H1 (cell line): ENCODE measurements around the gene RPL7A. TPM values are rescaled to one million over a fixed set of nuclear protein-coding genes. Genes with fewer than 3 reads are reported as not detected.

Source experiments
- CTCF ChIA-PET: fragments of 300-600 bp; sonication (Branson Sonifier 250); formaldehyde crosslinking; loops from one replicate; lab custom pipeline; 2021; ENCODE audit not compliant: partially characterized antibody; lab: Charles Lee
- POLR2A ChIA-PET: fragments of 300-600 bp; sonication (Branson Sonifier 250); formaldehyde crosslinking; loops from one replicate; lab custom pipeline; 2021; ENCODE audit warnings: inconsistent platforms; ENCODE audit not compliant: partially characterized antibody; lab: Charles Lee
- DNase-seq, 2 experiments: peaks; one replicate each; pipeline versions ENCODE4 v3.0.0 to v3.0.0-alpha.2; 2010 to 2022; ENCODE audit warnings: low spot score in 2 of 2, low read depth in 1 of 2, mixed read lengths in 1 of 2
- FAIRE-seq: peaks from 2 replicates; lab custom pipeline; 2011; peaks lifted over from hg19 to GRCh38; lab: Jason Lieb, UNC
- H2AFZ ChIP-seq: 2 replicates; pipeline ENCODE4 v1.8.1; 2012; ENCODE audit warnings: low read length, inconsistent platforms
- H2AK5ac ChIP-seq: 2 replicates; pipeline ENCODE4 v1.6.1; 2013; ENCODE audit warnings: low read depth, low read length
- H2BK120ac ChIP-seq: replicated peaks from 2 replicates; pipeline ENCODE3; 2013; ENCODE audit warnings: low read depth, low read length, inconsistent platforms
- H2BK12ac ChIP-seq: 2 replicates; pipeline ENCODE4 v1.6.1; 2013; ENCODE audit warnings: low read depth, low read length
- H2BK15ac ChIP-seq: 2 replicates; pipeline ENCODE4 v1.6.1; 2013; ENCODE audit warnings: low read length
- H2BK20ac ChIP-seq: 2 replicates; pipeline ENCODE4 v1.6.1; 2013; ENCODE audit warnings: low read length
- H2BK5ac ChIP-seq: 2 replicates; pipeline ENCODE4 v1.6.1; 2013; ENCODE audit warnings: low read depth, low read length
- H3K14ac ChIP-seq: 2 replicates; pipeline ENCODE4 v1.6.1; 2013; ENCODE audit warnings: inconsistent platforms; ENCODE audit not compliant: insufficient read length
- H3K18ac ChIP-seq: 2 replicates; pipeline ENCODE4 v1.6.1; 2013; ENCODE audit warnings: low read length; ENCODE audit errors: extremely low read depth
- H3K23ac ChIP-seq: 2 replicates; pipeline ENCODE4 v1.6.1; 2013; ENCODE audit warnings: inconsistent platforms; ENCODE audit not compliant: insufficient read length
- H3K23me2 ChIP-seq: 2 replicates; pipeline ENCODE4 v1.6.1; 2013; ENCODE audit warnings: low read depth, low read length
- H3K27ac ChIP-seq: 2 replicates; pipeline ENCODE4 v1.6.1; 2011; ENCODE audit warnings: low read depth, low read length, inconsistent platforms
- H3K27me3 ChIP-seq, 4 experiments: replicated peaks in 1 of 4; 1 replicate in 1 of 4; 2 replicates in 3 of 4; pipeline versions ENCODE4 v1.6.1 to v1.8.1; 2011 to 2013; ENCODE audit warnings: low read length in 3 of 4, mild to moderate bottlenecking in 3 of 4, inconsistent platforms in 2 of 4, mixed read lengths in 2 of 4, moderate library complexity in 1 of 4; ENCODE audit not compliant: control insufficient read depth in 3 of 4, insufficient read depth in 3 of 4; ENCODE audit errors: extremely low read depth in 1 of 4
- H3K36me3 ChIP-seq, 4 experiments: 2 replicates each; pipeline versions ENCODE4 v1.6.1 to v1.8.1; 2011 to 2013; ENCODE audit warnings: mild to moderate bottlenecking in 4 of 4, low read length in 3 of 4, moderate library complexity in 2 of 4, control low read depth in 1 of 4, inconsistent platforms in 1 of 4; ENCODE audit not compliant: insufficient read depth in 4 of 4, control insufficient read depth in 2 of 4
- H3K4ac ChIP-seq: replicated peaks from 2 replicates; pipeline ENCODE3; 2013; ENCODE audit warnings: low read length, low read depth, mixed read lengths, inconsistent platforms; ENCODE audit not compliant: insufficient read length
- H3K4me1 ChIP-seq, 4 experiments: replicated peaks in 1 of 4; 1 replicate in 1 of 4; 2 replicates in 3 of 4; pipeline versions ENCODE4 v1.6.1 to v1.8.1; 2011 to 2013; ENCODE audit warnings: low read length in 3 of 4, inconsistent platforms in 2 of 4, mixed read lengths in 1 of 4; ENCODE audit not compliant: insufficient read depth in 4 of 4, control insufficient read depth in 3 of 4
- H3K4me2 ChIP-seq, 2 experiments: 2 replicates each; pipeline versions ENCODE4 v1.6.1 to v1.8.1; 2011 to 2013; ENCODE audit warnings: low read depth in 2 of 2, low read length in 2 of 2, control low read depth in 1 of 2, inconsistent platforms in 1 of 2, mild to moderate bottlenecking in 1 of 2; ENCODE audit not compliant: insufficient read depth in 1 of 2
- H3K4me3 ChIP-seq, 4 experiments: fragments of 200-600, 300-600 bp in 1 of 4; sonication (generic), shearing (Covaris generic), sonication (Bioruptor Twin) in 1 of 4; 2 replicates each; pipeline versions ENCODE4 v1.5.1 to v1.8.1; 2011 to 2016; ENCODE audit warnings: low read length in 4 of 4, low read depth in 3 of 4, control low read depth in 2 of 4, inconsistent platforms in 2 of 4, mild to moderate bottlenecking in 2 of 4, mixed read lengths in 1 of 4, moderate library complexity in 1 of 4; ENCODE audit not compliant: insufficient read depth in 2 of 4; ENCODE audit errors: extremely low read depth in 1 of 4
- H3K56ac ChIP-seq: replicated peaks from 2 replicates; pipeline ENCODE3; 2013; ENCODE audit warnings: low read depth, mild to moderate bottlenecking, mixed read lengths, low read length, inconsistent platforms; ENCODE audit not compliant: insufficient read length
- H3K79me1 ChIP-seq: 2 replicates; pipeline ENCODE4 v1.6.1; 2013; ENCODE audit warnings: low read depth, low read length, control low read depth
- H3K79me2 ChIP-seq, 2 experiments: 2 replicates each; pipeline versions ENCODE4 v1.6.1 to v1.8.1; 2012 to 2013; ENCODE audit warnings: low read length in 2 of 2, mild to moderate bottlenecking in 2 of 2, inconsistent platforms in 1 of 2; ENCODE audit not compliant: insufficient read depth in 2 of 2, control insufficient read depth in 1 of 2
- H3K9ac ChIP-seq, 4 experiments: replicated peaks in 1 of 4; 1 replicate in 1 of 4; 2 replicates in 3 of 4; pipeline versions ENCODE4 v1.6.1 to v1.8.1; 2011 to 2013; ENCODE audit warnings: low read depth in 3 of 4, low read length in 3 of 4, control low read depth in 2 of 4, mild to moderate bottlenecking in 2 of 4, moderate library complexity in 2 of 4, inconsistent platforms in 1 of 4; ENCODE audit errors: extremely low read depth in 1 of 4
- H3K9me3 ChIP-seq, 2 experiments: 2 replicates each; pipeline versions ENCODE4 v1.6.1 to v1.8.1; 2012 to 2013; ENCODE audit warnings: mild to moderate bottlenecking in 2 of 2, moderate library complexity in 2 of 2, control low read depth in 1 of 2, inconsistent platforms in 1 of 2, low read depth in 1 of 2, low read length in 1 of 2, mixed read lengths in 1 of 2; ENCODE audit not compliant: insufficient read depth in 2 of 2
- H4K20me1 ChIP-seq, 2 experiments: replicated peaks in 1 of 2; 2 replicates each; pipeline versions ENCODE3 to v1.8.1; 2011 to 2013; ENCODE audit warnings: inconsistent platforms in 2 of 2, low read length in 2 of 2, mild to moderate bottlenecking in 1 of 2; ENCODE audit not compliant: insufficient read depth in 2 of 2, control insufficient read depth in 1 of 2
- H4K5ac ChIP-seq: 2 replicates; pipeline ENCODE4 v1.6.1; 2013; ENCODE audit warnings: low read length, low read depth, mixed read lengths, inconsistent platforms; ENCODE audit not compliant: insufficient read length
- H4K8ac ChIP-seq: 2 replicates; pipeline ENCODE4 v1.8.0; 2013; ENCODE audit warnings: mild to moderate bottlenecking, moderate library complexity, low read length, inconsistent platforms; ENCODE audit not compliant: insufficient read depth; ENCODE audit errors: extremely low read depth
- H4K91ac ChIP-seq: replicated peaks from 2 replicates; pipeline ENCODE3; 2013; ENCODE audit warnings: low read length, mixed read lengths, inconsistent platforms; ENCODE audit not compliant: insufficient read length
- ASH2L ChIP-seq: fragments of 200-600, 300-600 bp; sonication (generic); IDR thresholded peaks from one replicate; pipeline ENCODE4 v1.7.1; 2017; ENCODE audit warnings: low read length
- ATF2 ChIP-seq: IDR thresholded peaks from 2 replicates; pipeline ENCODE4 v1.6.1; 2012; ENCODE audit warnings: low read length, inconsistent platforms
- BRCA1 ChIP-seq: IDR thresholded peaks from 2 replicates; pipeline ENCODE4 v1.6.1; 2012; ENCODE audit warnings: low read depth, low read length, improper control_type of control experiment
- CBX5 ChIP-seq: fragments of 300-800, 300-1000 bp; sonication (generic); IDR thresholded peaks from 2 replicates; pipeline ENCODE4 v1.7.1; 2016; ENCODE audit warnings: antibody characterized with exemption, low read length, low read depth
- CTCF ChIP-seq, 3 experiments: IDR thresholded peaks; 1 replicate in 2 of 3; 2 replicates in 1 of 3; pipeline versions ENCODE4 v1.5.1 to v1.6.1; 2011; ENCODE audit warnings: low read length in 3 of 3, mild to moderate bottlenecking in 3 of 3, inconsistent platforms in 2 of 3, low read depth in 1 of 3, moderate library complexity in 1 of 3; ENCODE audit not compliant: insufficient read depth in 1 of 3; ENCODE audit errors: control extremely low read depth in 1 of 3
- FOSL1 ChIP-seq: IDR thresholded peaks from 2 replicates; pipeline ENCODE4 v1.6.1; 2011; ENCODE audit warnings: mild to moderate bottlenecking, low read depth, low read length, moderate library complexity; ENCODE audit not compliant: insufficient read depth
- KDM5A ChIP-seq: fragments of 200-600 bp; IDR thresholded peaks from 2 replicates; pipeline ENCODE4 v1.7.1; 2012; ENCODE audit warnings: mild to moderate bottlenecking, low read length, inconsistent platforms, mixed read lengths
- RAD21 ChIP-seq, 2 experiments: IDR thresholded peaks in 1 of 2; conservative IDR thresholded peaks in 1 of 2; 2 replicates each; pipeline ENCODE4 v1.6.1; 2011; ENCODE audit warnings: low read depth in 2 of 2, low read length in 2 of 2, improper control_type of control experiment in 1 of 2, inconsistent platforms in 1 of 2, mild to moderate bottlenecking in 1 of 2, moderate library complexity in 1 of 2
- WGBS, 2 experiments: shearing (Covaris generic) in 1 of 2; methylation state at CpG; one replicate each; pipeline versions ENCODE4 v1.1.6 to v1.1.7; 2013 to 2015; ENCODE audit warnings: low lambda C conversion rate in 2 of 2, mixed read lengths in 2 of 2, inconsistent platforms in 1 of 2, low coverage in 1 of 2, missing lambda C conversion rate in 1 of 2; ENCODE audit not compliant: insufficient replicate concordance in 2 of 2, insufficient coverage in 1 of 2, insufficient read length in 1 of 2; ENCODE audit errors: extremely low coverage in 1 of 2, missing lambda C conversion rate in 1 of 2; 5-methylcytosine and 5-hydroxymethylcytosine counted together
- polyA plus RNA-seq, 7 experiments: library from polyadenylated mRNA; depleted of rRNA in 3 of 7; stranded (reverse) in 5 of 7; unstranded in 2 of 7; fragments of >200 nt in 5 of 7; fragments of 200-250 nt in 2 of 7; gene quantifications; 1 replicate in 5 of 7; 2 replicates in 1 of 7; 4 replicates in 1 of 7; pipeline versions ENCODE4 v1.2.1 to v1.2.3, GENCODE V29; 2011 to 2013; ENCODE audit warnings: missing spikeins in 2 of 7, mixed read lengths in 2 of 7
- total RNA-seq: library from RNA; stranded (reverse); fragmentation: NEBNext Ultra II Directional; extraction: Animal tissue kit (Norgen Biotek cat#: 25700); gene quantifications from 2 replicates; pipeline ENCODE4 v1.2.1, GENCODE V29; 2021

The RPL7A gene
- total and polyA plus RNA-seq, 2 of the 8 experiments (the other 6 are each of a cell fraction or from before 2014, with no cell fraction given) = 2,578 to 2,783 TPM

GRCh38 chr9:133320421-133320881 lies 27.6 kb upstream of the RPL7A start:
- Histone ChIP-seq H3K23ac (no peak overlapping the region), H2AK5ac (no peak overlapping the region), H2BK15ac (peak overlapping the region; percentile 29; the same call in 1 of the 2 replicates), H2BK20ac (no peak overlapping the region), H3K79me2 (no peaks in the 10 kb centered on the region), H3K36me3 (no peaks in the 10 kb centered on the region), H3K4ac (no peak overlapping the region), H3K4me1 (no peaks in the 10 kb centered on the region), H4K8ac (no peak overlapping the region; the same call in 1 of the 2 replicates), H2BK5ac (no peak overlapping the region), H3K14ac (no peak overlapping the region), H2AFZ (0 out of 2 replicates have a peak overlapping the region, but pooled peaks have one; percentile 24), H4K20me1 (no peaks in the 10 kb centered on the region), H4K5ac (no peak overlapping the region), H3K9me3 (peaks cover 10 to 16% of the 10 kb centered on the region in 2 experiments), H3K79me1 (no peaks in the 10 kb centered on the region), H3K27me3 (no peaks in the 10 kb centered on the region), H3K23me2 (no peaks in the 10 kb centered on the region), H3K4me2 (no peak overlapping the region), H3K27ac (no peak overlapping the region), H3K4me3 (no peak overlapping the region), H2BK12ac (no peak overlapping the region), H2BK120ac (no peak overlapping the region), H4K91ac (no peak overlapping the region), H3K9ac (no peak overlapping the region), H3K18ac (no peak overlapping the region; the same call in 1 of the 2 replicates), H3K56ac (no peak overlapping the region)
- 74% methylated on average over 13 of the region's 13 CpGs; no CpG with 5 or more reads in 1 of the 2 experiments for WGBS, 2 experiments
- no peak for FAIRE-seq
- ChIA-PET POLR2A (interaction anchor here (1.2 to 1.4 kb wide), 2 partner anchors 9 to 27 kb away, joined by 4 to 6 read pairs; partner anchors contain the start of genes MED22 and RPL7A), CTCF (interaction anchor here (0.7 to 3.2 kb wide), 11 partner anchors 9 to 309 kb away, joined by 3 to 16 read pairs (median 4); no protein-coding TSS in a partner anchor)
- DNase-seq = no peak
- TF ChIP-seq CBX5 (no peak), RAD21 (IDR thresholded peaks at IDR 0.05 in 1 of 2, conservative IDR thresholded peaks at IDR 0.05 in 1 of 2; ENCODE audit: low read depth in 2 of 2, low read length in 2 of 2) (peak; percentile 20 to 29; a peak in 3 of 4 replicates), KDM5A (no peak), FOSL1 (no peak), CTCF (IDR thresholded peaks at IDR 0.05; ENCODE audit: control extremely low read depth in 1 of 3, insufficient read depth in 1 of 3, low read depth in 1 of 3, low read length in 3 of 3) (peak; percentile 18 to 52 (median 38)), ATF2 (no peak), ASH2L (no peak), BRCA1 (no peak)
